ENCODE measurements around the gene NXPH3.

NXPH3 gene

GRCh38 chr17:49564638-49565037, 11.0 kb upstream of the NXPH3 start:
- peaks cover 10% of the 10 kb centered on the region for H3K4me1 ChIP-seq (ENCODE audit: insufficient read depth, low read length)
- no peaks in the 10 kb centered on the region for H3K79me2 ChIP-seq (ENCODE audit: insufficient read depth, low read length)
- no peak overlapping the region for H3K27ac ChIP-seq (ENCODE audit: low read length)
- H3K9ac ChIP-seq (ENCODE audit: low read depth, low read length), result no peak overlapping the region
- no peak for DNase-seq
- no peak overlapping the region for H3K4me2 ChIP-seq (ENCODE audit: insufficient read depth, low read length)
- H3K4me3 ChIP-seq (ENCODE audit: low read depth in 1 of 2, low read length in 2 of 2), result no peak overlapping the region
- ATAC-seq (ENCODE audit: insufficient read depth, low read depth), result no peak
- H4K20me1 ChIP-seq (ENCODE audit: insufficient read depth, low read length), result no peaks in the 10 kb centered on the region
- H2AFZ ChIP-seq (ENCODE audit: low read depth, low read length), result no peak overlapping the region
- H3K27me3 ChIP-seq (ENCODE audit: insufficient read depth, low read length, poor library complexity), result peaks cover 7% of the 10 kb centered on the region
- H3K36me3 ChIP-seq (ENCODE audit: insufficient read depth, low read length), result no peaks in the 10 kb centered on the region
- H3K9me3 ChIP-seq (ENCODE audit: insufficient read depth, low read length, severe bottlenecking), result no peaks in the 10 kb centered on the region
- TF ChIP-seq CTCF (IDR thresholded peaks at IDR 0.05; ENCODE audit: borderline replicate concordance, extremely low read depth, low read length, poor library complexity, severe bottlenecking) (no peak), EZH2 (IDR thresholded peaks at IDR 0.05; ENCODE audit: borderline replicate concordance, low read depth, low read length, severe bottlenecking) (no peak)

GRCh38 chr17:49565948-49566491, 9.7 kb upstream of the NXPH3 start:
- Histone ChIP-seq H4K20me1 (ENCODE audit: insufficient read depth, low read length) (no peaks in the 10 kb centered on the region), H3K4me3 (ENCODE audit: low read depth in 1 of 2, low read length in 2 of 2) (no peak overlapping the region), H3K4me2 (ENCODE audit: insufficient read depth, low read length) (no peak overlapping the region), H2AFZ (ENCODE audit: low read depth, low read length) (no peak overlapping the region), H3K27ac (ENCODE audit: low read length) (no peak overlapping the region), H3K79me2 (ENCODE audit: insufficient read depth, low read length) (no peaks in the 10 kb centered on the region), H3K9me3 (ENCODE audit: insufficient read depth, low read length, severe bottlenecking) (no peaks in the 10 kb centered on the region), H3K27me3 (ENCODE audit: insufficient read depth, low read length, poor library complexity) (peaks cover 17% of the 10 kb centered on the region), H3K9ac (ENCODE audit: low read depth, low read length) (no peak overlapping the region), H3K36me3 (ENCODE audit: insufficient read depth, low read length) (no peaks in the 10 kb centered on the region), H3K4me1 (ENCODE audit: insufficient read depth, low read length) (peaks cover 18% of the 10 kb centered on the region)
- no peak for DNase-seq
- TF ChIP-seq EZH2 (IDR thresholded peaks at IDR 0.05; ENCODE audit: borderline replicate concordance, low read depth, low read length, severe bottlenecking), result no peak
- no peak for TF ChIP-seq CTCF (IDR thresholded peaks at IDR 0.05; ENCODE audit: borderline replicate concordance, extremely low read depth, low read length, poor library complexity, severe bottlenecking)
- no peak for ATAC-seq (ENCODE audit: insufficient read depth, low read depth)

- Histone ChIP-seq H3K79me2 (ENCODE audit: insufficient read depth, low read length) (no peaks in the 10 kb centered on the region), H3K4me1 (ENCODE audit: insufficient read depth, low read length) (peaks cover 18% of the 10 kb centered on the region), H3K9me3 (ENCODE audit: insufficient read depth, low read length, severe bottlenecking) (no peaks in the 10 kb centered on the region), H3K27me3 (ENCODE audit: insufficient read depth, low read length, poor library complexity) (peaks cover 23% of the 10 kb centered on the region), H3K9ac (ENCODE audit: low read depth, low read length) (no peak overlapping the region), H4K20me1 (ENCODE audit: insufficient read depth, low read length) (no peaks in the 10 kb centered on the region), H2AFZ (ENCODE audit: low read depth, low read length) (no peak overlapping the region), H3K4me2 (ENCODE audit: insufficient read depth, low read length) (no peak overlapping the region), H3K27ac (ENCODE audit: low read length) (no peak overlapping the region), H3K4me3 (ENCODE audit: low read depth in 1 of 2, low read length in 2 of 2) (no peak overlapping the region), H3K36me3 (ENCODE audit: insufficient read depth, low read length) (no peaks in the 10 kb centered on the region)
- no peak for DNase-seq
- no peak for ATAC-seq (ENCODE audit: insufficient read depth, low read depth)
- TF ChIP-seq CTCF (IDR thresholded peaks at IDR 0.05; ENCODE audit: borderline replicate concordance, extremely low read depth, low read length, poor library complexity, severe bottlenecking) (no peak), EZH2 (IDR thresholded peaks at IDR 0.05; ENCODE audit: borderline replicate concordance, low read depth, low read length, severe bottlenecking) (no peak)
Measured at GRCh38 chr17:49566668-49567071, 9.0 kb upstream of the NXPH3 start.

- Histone ChIP-seq H3K36me3 (ENCODE audit: insufficient read depth, low read length) (no peaks in the 10 kb centered on the region), H3K27ac (ENCODE audit: low read length) (no peak overlapping the region), H3K4me3 (ENCODE audit: low read depth in 1 of 2, low read length in 2 of 2) (no peak overlapping the region), H4K20me1 (ENCODE audit: insufficient read depth, low read length) (no peaks in the 10 kb centered on the region), H3K4me2 (ENCODE audit: insufficient read depth, low read length) (no peak overlapping the region), H3K79me2 (ENCODE audit: insufficient read depth, low read length) (no peaks in the 10 kb centered on the region), H2AFZ (ENCODE audit: low read depth, low read length) (no peak overlapping the region), H3K9ac (ENCODE audit: low read depth, low read length) (no peak overlapping the region), H3K9me3 (ENCODE audit: insufficient read depth, low read length, severe bottlenecking) (no peaks in the 10 kb centered on the region), H3K4me1 (ENCODE audit: insufficient read depth, low read length) (peaks cover 18% of the 10 kb centered on the region), H3K27me3 (ENCODE audit: insufficient read depth, low read length, poor library complexity) (peaks cover 26% of the 10 kb centered on the region)
- DNase-seq (no peak), ATAC-seq (ENCODE audit: insufficient read depth, low read depth) (no peak)
- no peak for TF ChIP-seq CTCF (IDR thresholded peaks at IDR 0.05; ENCODE audit: borderline replicate concordance, extremely low read depth, low read length, poor library complexity, severe bottlenecking)
Measured at GRCh38 chr17:49567104-49567521, 8.6 kb upstream of the NXPH3 start.

Data from DND-41 (cell line).